22Rv1 (cell line): ENCODE results near the gene PIAS4.

Experiments
- H3K27ac ChIP-seq: fragments of 450-650 bp; 2 replicates; pipeline ENCODE4 v1.5.1; 2017
- CTCF ChIP-seq: fragments of 450-650 bp; IDR thresholded peaks from 2 replicates; pipeline ENCODE4 v1.5.1; 2017; ENCODE audit warnings: mild to moderate bottlenecking
- ZFX ChIP-seq: fragments of 450-650 bp; IDR thresholded peaks from 2 replicates; pipeline ENCODE4 v1.6.1; 2017; ENCODE audit warnings: antibody characterized with exemption, borderline replicate concordance

The PIAS4 gene

GRCh38 chr19:3979674-3980352 is 27.7 kb upstream of the PIAS4 start:
- TF ChIP-seq ZFX = no peak
- TF ChIP-seq CTCF = no peak
- H3K27ac ChIP-seq = no peak overlapping the region

GRCh38 chr19:3980353-3981251 is 26.9 kb upstream of the PIAS4 start:
- TF ChIP-seq CTCF (no peak), ZFX (no peak)
- peak overlapping the region; percentile 94; the same call in 1 of the 2 replicates for H3K27ac ChIP-seq

GRCh38 chr19:3981373-3981735 is 26.2 kb upstream of the PIAS4 start:
- TF ChIP-seq ZFX (no peak), CTCF (no peak)
- peak overlapping the region; percentile 94 for H3K27ac ChIP-seq

GRCh38 chr19:3981736-3982681 is 25.5 kb upstream of the PIAS4 start:
- peak overlapping the region; percentile 94 for H3K27ac ChIP-seq

GRCh38 chr19:3982701-3983541 is 24.6 kb upstream of the PIAS4 start:
- TF ChIP-seq ZFX (no peak), CTCF (no peak)
- H3K27ac ChIP-seq = peak overlapping the region; percentile 94

More at GRCh38 chr19:3981736-3982681, 25.5 kb upstream of the PIAS4 start:
- TF ChIP-seq ZFX (no peak), CTCF (no peak)

- no peak for TF ChIP-seq CTCF
- no peak for TF ChIP-seq ZFX
- H3K27ac ChIP-seq = peak overlapping the region; percentile 94
Observed at GRCh38 chr19:3983542-3983914, 24.0 kb upstream of the PIAS4 start.
